ENCODE measurements around the gene PLEKHH1. TPM values are rescaled to one million over a fixed set of nuclear protein-coding genes. Genes with fewer than 3 reads are reported as not detected.

The PLEKHH1 gene
- total RNA-seq, 3 donors from 2014 or later: 45.8 to 110 (median 61.5) TPM

GRCh38 chr14:67523764-67524633, 9.1 kb upstream of the PLEKHH1 start:
- DNase-seq (peak in 1 of 3 donors; percentile 21), ATAC-seq (peak; percentile 58)
- Histone ChIP-seq H3K4me3 (no peak overlapping the region), H3K9me3 (no peaks in the 10 kb centered on the region), H3K36me3 (ENCODE audit: low read depth) (no peaks in the 10 kb centered on the region), H3K4me1 (ENCODE audit: low read depth) (peaks cover 4% of the 10 kb centered on the region)
- TF ChIP-seq, protein P1, sequence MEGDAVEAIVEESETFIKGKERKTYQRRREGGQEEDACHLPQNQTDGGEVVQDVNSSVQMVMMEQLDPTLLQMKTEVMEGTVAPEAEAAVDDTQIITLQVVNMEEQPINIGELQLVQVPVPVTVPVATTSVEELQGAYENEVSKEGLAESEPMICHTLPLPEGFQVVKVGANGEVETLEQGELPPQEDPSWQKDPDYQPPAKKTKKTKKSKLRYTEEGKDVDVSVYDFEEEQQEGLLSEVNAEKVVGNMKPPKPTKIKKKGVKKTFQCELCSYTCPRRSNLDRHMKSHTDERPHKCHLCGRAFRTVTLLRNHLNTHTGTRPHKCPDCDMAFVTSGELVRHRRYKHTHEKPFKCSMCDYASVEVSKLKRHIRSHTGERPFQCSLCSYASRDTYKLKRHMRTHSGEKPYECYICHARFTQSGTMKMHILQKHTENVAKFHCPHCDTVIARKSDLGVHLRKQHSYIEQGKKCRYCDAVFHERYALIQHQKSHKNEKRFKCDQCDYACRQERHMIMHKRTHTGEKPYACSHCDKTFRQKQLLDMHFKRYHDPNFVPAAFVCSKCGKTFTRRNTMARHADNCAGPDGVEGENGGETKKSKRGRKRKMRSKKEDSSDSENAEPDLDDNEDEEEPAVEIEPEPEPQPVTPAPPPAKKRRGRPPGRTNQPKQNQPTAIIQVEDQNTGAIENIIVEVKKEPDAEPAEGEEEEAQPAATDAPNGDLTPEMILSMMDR (IDR thresholded peaks at IDR 0.05): no peak
- intact Hi-C loops (cut with DNase I, micrococcal nuclease): no loop called here

GRCh38 chr14:67524634-67524963, 8.5 kb upstream of the PLEKHH1 start:
- TF ChIP-seq, protein P1 (IDR thresholded peaks at IDR 0.05): no peak
- Histone ChIP-seq H3K36me3 (ENCODE audit: low read depth) (no peaks in the 10 kb centered on the region), H3K4me3 (no peak overlapping the region), H3K4me1 (ENCODE audit: low read depth) (peaks cover 4% of the 10 kb centered on the region), H3K9me3 (no peaks in the 10 kb centered on the region)
- ATAC-seq: no peak
- DNase-seq: no peak
- intact Hi-C loops (cut with DNase I, micrococcal nuclease): no loop called here

GRCh38 chr14:67525389-67525788, 7.7 kb upstream of the PLEKHH1 start:
- H3K4me1 ChIP-seq (ENCODE audit: low read depth): peaks cover 4% of the 10 kb centered on the region
- H3K4me3 ChIP-seq: no peak overlapping the region
- TF ChIP-seq, protein P1 (IDR thresholded peaks at IDR 0.05): no peak
- no peak for DNase-seq
- no peaks in the 10 kb centered on the region for H3K9me3 ChIP-seq
- intact Hi-C loops (cut with DNase I, micrococcal nuclease): no loop called here
- no peaks in the 10 kb centered on the region for H3K36me3 ChIP-seq (ENCODE audit: low read depth)
- ATAC-seq: no peak

DNA sequence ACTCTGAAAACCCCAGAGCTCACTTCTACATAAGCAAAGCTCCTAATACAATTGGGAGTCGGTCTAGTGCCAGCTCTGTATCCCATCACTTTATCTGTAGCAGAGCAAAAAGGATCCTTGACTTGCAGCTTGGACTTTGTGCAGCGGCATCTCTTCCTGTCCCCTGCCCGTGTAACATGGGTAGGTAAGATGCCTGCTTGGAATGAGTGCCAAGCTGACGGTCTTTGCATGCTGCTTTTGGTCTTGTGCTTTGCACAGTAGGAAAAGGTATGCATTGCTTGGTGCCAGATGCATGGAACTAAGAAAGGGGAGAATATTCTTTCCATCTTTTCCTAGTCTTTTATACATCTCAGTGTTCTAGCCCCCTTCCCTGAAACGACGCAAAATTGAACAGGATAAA, 6.9 kb upstream of the PLEKHH1 start:
- intact Hi-C loops (cut with DNase I, micrococcal nuclease): no loop called here
- no peaks in the 10 kb centered on the region for H3K36me3 ChIP-seq (ENCODE audit: low read depth)
- no peak overlapping the region for H3K4me3 ChIP-seq
- no peaks in the 10 kb centered on the region for H3K9me3 ChIP-seq
- TF ChIP-seq, protein P1 (IDR thresholded peaks at IDR 0.05): no peak
- peaks cover 4% of the 10 kb centered on the region for H3K4me1 ChIP-seq (ENCODE audit: low read depth)
- ATAC-seq (no peak), DNase-seq (no peak)

DNA sequence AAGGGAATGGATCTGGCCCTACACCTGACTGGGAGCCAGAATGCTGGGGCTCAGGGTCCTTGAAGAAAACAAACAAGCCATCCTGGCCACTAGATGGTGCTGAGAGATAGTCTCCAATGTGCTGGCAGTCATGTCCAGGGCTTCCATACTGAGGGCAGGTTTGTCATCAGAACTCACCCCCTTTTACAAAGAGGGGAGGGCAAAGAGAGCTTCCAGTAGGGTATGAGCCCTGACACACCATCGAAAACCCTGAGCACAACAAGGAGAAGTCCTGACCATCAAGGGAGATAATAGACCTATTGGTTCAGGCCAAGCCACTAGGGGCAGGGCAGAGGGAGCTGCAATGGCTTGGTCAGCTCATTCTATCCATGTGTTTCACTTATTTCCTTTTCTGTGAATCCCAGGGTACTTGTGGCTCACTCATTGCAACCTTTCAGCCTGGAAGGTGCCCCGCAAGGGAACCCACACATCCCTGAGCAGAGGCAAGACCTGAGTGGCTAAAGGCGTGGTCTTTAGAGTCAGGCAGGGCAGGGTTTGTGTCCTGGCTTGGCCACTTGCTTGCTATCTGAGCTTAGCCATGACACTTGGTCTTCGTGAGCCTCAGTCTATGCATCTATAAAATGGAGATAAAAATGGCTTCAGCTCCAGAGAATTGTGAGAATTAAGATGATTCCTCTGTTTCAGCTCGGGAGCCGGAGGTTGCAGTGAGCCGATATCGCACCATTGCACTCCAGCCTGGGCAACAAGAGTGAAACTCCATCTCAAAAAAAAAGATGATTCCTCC, 6.2 kb upstream of the PLEKHH1 start:
- peak in 2 of 3 donors; percentile 46 to 78 for DNase-seq
- intact Hi-C loops (cut with DNase I, micrococcal nuclease): no loop called here

More for the DNA sequence above, 6.2 kb upstream of the PLEKHH1 start:
- Histone ChIP-seq H3K9me3 (no peaks in the 10 kb centered on the region), H3K4me3 (no peak overlapping the region), H3K36me3 (ENCODE audit: low read depth) (no peaks in the 10 kb centered on the region), H3K4me1 (ENCODE audit: low read depth) (no peaks in the 10 kb centered on the region)
- TF ChIP-seq, protein P1 (IDR thresholded peaks at IDR 0.05): no peak
- ATAC-seq: peak; percentile 86
